Ascending aorta (tissue), 2 donors: ENCODE data around the gene ENO3. TPM values are rescaled to one million over a fixed set of nuclear protein-coding genes. Genes with fewer than 3 reads are reported as not detected.

Experiments used
- DNase-seq, 2 donors: peaks; one replicate each; pipeline ENCODE4 v3.0.0-alpha.2; 2019; ENCODE audit warnings: low spot score in 2 of 2
- H3K27ac ChIP-seq, 2 donors: fragments of 200-600 bp; sonication (generic); one replicate each; pipeline ENCODE4 v1.5.1; 2016 to 2017; ENCODE audit warnings: mild to moderate bottlenecking in 1 of 2
- H3K27me3 ChIP-seq: fragments of 200-600 bp; sonication (generic); one replicate; pipeline ENCODE4 v1.5.1; 2017
- H3K36me3 ChIP-seq, 2 donors: fragments of 200-600 bp; sonication (generic); one replicate each; pipeline ENCODE4 v1.5.1; 2016
- H3K4me1 ChIP-seq, 2 donors: fragments of 200-600 bp; sonication (generic); one replicate each; pipeline ENCODE4 v1.5.1; 2016 to 2017; ENCODE audit warnings: mild to moderate bottlenecking in 1 of 2
- H3K4me3 ChIP-seq, 2 donors: fragments of 200-600 bp; sonication (generic); one replicate each; pipeline ENCODE4 v1.5.1; 2016 to 2017; ENCODE audit warnings: mild to moderate bottlenecking in 1 of 2
- H3K9me3 ChIP-seq, 2 donors: fragments of 200-600 bp; sonication (generic); one replicate each; pipeline ENCODE4 v1.5.1; 2016
- CTCF ChIP-seq, 3 experiments: fragments of 200-600 bp in 2 of 3; fragments of 450-650 bp in 1 of 3; sonication (generic) in 2 of 3; IDR thresholded peaks; one replicate each; pipeline ENCODE4 v1.5.1; 2016 to 2019; ENCODE audit warnings: antibody characterized with exemption in 3 of 3, mild to moderate bottlenecking in 1 of 3, moderate library complexity in 1 of 3
- intact Hi-C: fragments of 100-400 bp; cut with DNase I; formaldehyde crosslinking; loops from one replicate; pipeline ENCODE4 v1.15.1; 2023
- total RNA-seq: library from RNA; depleted of rRNA; stranded (reverse); fragments of >200 nt; gene quantifications from one replicate; pipeline ENCODE4 v1.1.0, GENCODE V29; 2016

The ENO3 gene
- total RNA-seq, 1 donor from 2014 or later, result not detected

- DNase-seq, result peak; percentile 37 to 89
- Histone ChIP-seq H3K4me3 (peak overlapping the region; percentile 94 to 100), H3K9me3 (no peaks in the 10 kb centered on the region), H3K27ac (peak overlapping the region; percentile 93 to 99), H3K27me3 (no peaks in the 10 kb centered on the region), H3K4me1 (peaks cover 15 to 50% of the 10 kb centered on the region in 2 donors), H3K36me3 (peaks cover 15 to 23% of the 10 kb centered on the region in 2 donors)
- TF ChIP-seq CTCF (IDR thresholded peaks at IDR 0.05), result no peak
- intact Hi-C loops, result loop anchor here (1.0 kb wide), 1 partner anchor 48 kb away; the partner anchor contains the start of genes INCA1 and KIF1C
Measured at GRCh38 chr17:4949321-4950074, 1.4 kb upstream of the ENO3 start.

GRCh38 chr17:4950075-4950745 lies 709 bp upstream of the ENO3 start:
- Histone ChIP-seq H3K27ac (peak overlapping the region; percentile 93 to 99), H3K36me3 (peaks cover 10 to 16% of the 10 kb centered on the region in 2 donors), H3K4me3 (peak overlapping the region; percentile 94 to 100), H3K27me3 (no peaks in the 10 kb centered on the region), H3K9me3 (no peaks in the 10 kb centered on the region), H3K4me1 (peaks cover 15 to 43% of the 10 kb centered on the region in 2 donors)
- TF ChIP-seq CTCF (IDR thresholded peaks at IDR 0.05), result no peak
- intact Hi-C loops, result no loop called here
- peak in 1 of 2 donors; percentile 76 for DNase-seq

- no peak for DNase-seq
- peak overlapping the region; percentile 93 to 99 for H3K27ac ChIP-seq
- H3K27me3 ChIP-seq, result no peaks in the 10 kb centered on the region
- intact Hi-C loops, result no loop called here
- no peak overlapping the region for H3K4me3 ChIP-seq
- H3K36me3 ChIP-seq, result peaks cover 0 to 4% of the 10 kb centered on the region in 2 donors
- H3K9me3 ChIP-seq, result no peaks in the 10 kb centered on the region
- TF ChIP-seq CTCF (IDR thresholded peaks at IDR 0.05), result no peak
- peaks cover 3 to 31% of the 10 kb centered on the region in 2 donors for H3K4me1 ChIP-seq
Measured at GRCh38 chr17:4951486-4951885, 567 bp downstream of the ENO3 start.

GRCh38 chr17:4953451-4953961 lies 2.6 kb downstream of the ENO3 start:
- intact Hi-C loops, result no loop called here
- no peaks in the 10 kb centered on the region for H3K27me3 ChIP-seq
- H3K27ac ChIP-seq, result peak overlapping the region; percentile 88 to 93
- H3K36me3 ChIP-seq, result peaks cover 2 to 11% of the 10 kb centered on the region in 2 donors
- H3K4me3 ChIP-seq, result peak overlapping the region in 1 of 2 donors; percentile 10
- peaks cover 2 to 31% of the 10 kb centered on the region in 2 donors for H3K4me1 ChIP-seq
- no peaks in the 10 kb centered on the region for H3K9me3 ChIP-seq
- DNase-seq, result peak; percentile 25 to 82
- TF ChIP-seq CTCF (IDR thresholded peaks at IDR 0.05), result no peak

- intact Hi-C loops, result no loop called here
- H3K27ac ChIP-seq, result no peak overlapping the region
Measured at GRCh38 chr17:4955091-4955490, 4.2 kb downstream of the ENO3 start.

More at GRCh38 chr17:4955091-4955490, 4.2 kb downstream of the ENO3 start:
- H3K4me1 ChIP-seq, result peaks cover 2 to 30% of the 10 kb centered on the region in 2 donors
- DNase-seq, result no peak
- H3K36me3 ChIP-seq, result peaks cover 12 to 22% of the 10 kb centered on the region in 2 donors
- no peaks in the 10 kb centered on the region for H3K27me3 ChIP-seq
- no peaks in the 10 kb centered on the region for H3K9me3 ChIP-seq
- no peak for TF ChIP-seq CTCF (IDR thresholded peaks at IDR 0.05)
- no peak overlapping the region for H3K4me3 ChIP-seq
